HG03378 (cell line): Measurements from ENCODE around the gene GRK5.

Experiments used
- ATAC-seq: cut with Tn5 transposase; IDR thresholded peaks from one replicate; pipeline ENCODE4 v1.9.1; 2021; ENCODE audit warnings: mild to moderate bottlenecking, moderate library complexity; ENCODE audit not compliant: unreplicated experiment

The GRK5 gene

GRCh38 chr10:119314061-119314460 lies 106.7 kb downstream of the GRK5 start:
- ATAC-seq = no peak

GRCh38 chr10:119314486-119314885 lies 107.1 kb downstream of the GRK5 start:
- ATAC-seq = no peak

GRCh38 chr10:119315128-119316001 lies 108.0 kb downstream of the GRK5 start:
- ATAC-seq = peak; percentile 45

- no peak for ATAC-seq
These were observed 108.6 kb downstream of the GRK5 start for GRCh38 chr10:119316002-119316358.

GRCh38 chr10:119316729-119317097 lies 109.3 kb downstream of the GRK5 start:
- ATAC-seq = no peak

GRCh38 chr10:119318411-119319160 lies 111.2 kb downstream of the GRK5 start:
- no peak for ATAC-seq

GRCh38 chr10:119319161-119319919 lies 112.0 kb downstream of the GRK5 start:
- ATAC-seq = no peak

GRCh38 chr10:119319920-119320258 lies 112.5 kb downstream of the GRK5 start:
- no peak for ATAC-seq

- no peak for ATAC-seq
These were observed 113.6 kb downstream of the GRK5 start for GRCh38 chr10:119320981-119321380.

GRCh38 chr10:119323085-119324016 lies 116.0 kb downstream of the GRK5 start:
- ATAC-seq = no peak

- ATAC-seq = no peak
These were observed 117.8 kb downstream of the GRK5 start for GRCh38 chr10:119325131-119325530.

- ATAC-seq = no peak
These were observed 118.8 kb downstream of the GRK5 start for GRCh38 chr10:119326167-119326566.

- no peak for ATAC-seq
These were observed 119.8 kb downstream of the GRK5 start for GRCh38 chr10:119327096-119327745.

- ATAC-seq = no peak
These were observed 120.9 kb downstream of the GRK5 start for GRCh38 chr10:119328223-119328622.

GRCh38 chr10:119330342-119330741 lies 123.0 kb downstream of the GRK5 start:
- no peak for ATAC-seq

- no peak for ATAC-seq
These were observed 123.7 kb downstream of the GRK5 start for GRCh38 chr10:119331061-119331460.

- no peak for ATAC-seq
These were observed 125.9 kb downstream of the GRK5 start for GRCh38 chr10:119333146-119333792.

- ATAC-seq = no peak
These were observed 128.4 kb downstream of the GRK5 start for GRCh38 chr10:119335671-119336353.

- ATAC-seq = no peak
These were observed 129.2 kb downstream of the GRK5 start for GRCh38 chr10:119336599-119336998.
